CD4-positive, alpha-beta T cell (primary cell): Measurements from ENCODE around the gene C6orf136. TPM values are rescaled to one million over a fixed set of nuclear protein-coding genes. Genes with fewer than 3 reads are reported as not detected.
A peak's percentile ranks its signal among the peaks of the same experiment; 100 is the strongest.

Source experiments
- ATAC-seq: fragments of 200-7000 bp; cut with Tn5 transposase; one replicate; pipeline ENCODE4 v1.10.0; 2022; ENCODE audit warnings: mild to moderate bottlenecking; ENCODE audit not compliant: poor library complexity
- CTCF ChIA-PET: fragments of 350-600 bp; sonication (Branson Sonifier 250); formaldehyde crosslinking; loops from one replicate; lab custom pipeline; 2021; ENCODE audit warnings: antibody characterized with exemption, inconsistent platforms; lab: Charles Lee
- POLR2A ChIA-PET: fragments of 350-600 bp; sonication (Branson Sonifier 250); formaldehyde crosslinking; loops from one replicate; lab custom pipeline; 2021; ENCODE audit warnings: antibody characterized with exemption, inconsistent platforms; lab: Charles Lee
- DNase-seq, 14 experiments: peaks; one replicate each; pipeline ENCODE4 v3.0.0-alpha.2; 2013 to 2020; ENCODE audit warnings: mixed read lengths in 2 of 14
- H3K27ac ChIP-seq, 2 donors: one replicate each; pipeline versions ENCODE4 v1.5.1 to v1.7.0; 2013; ENCODE audit warnings: low read length in 2 of 2, low read depth in 1 of 2, mild to moderate bottlenecking in 1 of 2
- H3K27me3 ChIP-seq, 2 experiments: 1 replicate in 1 of 2; 2 replicates in 1 of 2; pipeline versions ENCODE4 v1.6.1 to v1.7.0; 2013; ENCODE audit warnings: low read length in 2 of 2, control low read depth in 1 of 2, mild to moderate bottlenecking in 1 of 2, moderate library complexity in 1 of 2; ENCODE audit not compliant: insufficient read depth in 2 of 2, control insufficient read depth in 1 of 2
- H3K36me3 ChIP-seq: one replicate; pipeline ENCODE4 v1.6.1; 2013; ENCODE audit warnings: low read length, control low read depth; ENCODE audit not compliant: insufficient read depth
- H3K4me1 ChIP-seq: one replicate; pipeline ENCODE4 v1.6.1; 2013; ENCODE audit warnings: low read length, control low read depth; ENCODE audit not compliant: insufficient read depth
- H3K4me3 ChIP-seq: one replicate; pipeline ENCODE4 v1.5.1; 2013; ENCODE audit warnings: mild to moderate bottlenecking, low read length, moderate library complexity
- H3K9me3 ChIP-seq, 2 experiments: 1 replicate in 1 of 2; 2 replicates in 1 of 2; pipeline versions ENCODE4 v1.6.1 to v1.7.0; 2013; ENCODE audit warnings: low read length in 2 of 2, mild to moderate bottlenecking in 2 of 2, control low read depth in 1 of 2, moderate library complexity in 1 of 2; ENCODE audit not compliant: control insufficient read depth in 1 of 2, insufficient read depth in 1 of 2
- H3K27ac Mint-ChIP-seq: one replicate; pipeline ENCODE4 v1.8.0; 2020; ENCODE audit warnings: mixed read lengths
- H3K27me3 Mint-ChIP-seq: one replicate; pipeline ENCODE4 v1.8.0; 2021; ENCODE audit warnings: mixed read lengths
- H3K36me3 Mint-ChIP-seq: one replicate; pipeline ENCODE4 v1.8.0; 2021; ENCODE audit warnings: low read depth, mixed read lengths
- H3K4me1 Mint-ChIP-seq: one replicate; pipeline ENCODE4 v1.8.0; 2021; ENCODE audit warnings: low read depth, mixed read lengths
- H3K4me3 Mint-ChIP-seq: one replicate; pipeline ENCODE4 v1.8.0; 2020; ENCODE audit warnings: mild to moderate bottlenecking, mixed read lengths
- H3K9me3 Mint-ChIP-seq: one replicate; pipeline ENCODE4 v1.8.0; 2020; ENCODE audit warnings: mixed read lengths
- intact Hi-C, 2 experiments: fragments of 100-400 bp; cut with DNase I in 1 of 2; cut with micrococcal nuclease in 1 of 2; formaldehyde crosslinking; loops; one replicate each; pipeline versions ENCODE4 v1.15.1 to v1.9.0; 2023 to 2025; cut with DNase I, micrococcal nuclease
- total RNA-seq, 174 experiments: library from RNA in 2 of 174; stranded (reverse) in 2 of 174; gene quantifications; one replicate each; pipeline ENCODE4 v1.2.3 and lab custom pipeline; 2021 to 2026
- TF ChIP-seq, protein P1 (sequence below): fragments of 200-600 bp; IDR thresholded peaks from one replicate; pipeline ENCODE4 v1.8.0; 2022; ENCODE audit warnings: antibody characterized with exemption, mild to moderate bottlenecking

C6orf136 gene
- total RNA-seq, 2 experiments from 2014 or later: 20.3 to 21.7 TPM

DNA sequence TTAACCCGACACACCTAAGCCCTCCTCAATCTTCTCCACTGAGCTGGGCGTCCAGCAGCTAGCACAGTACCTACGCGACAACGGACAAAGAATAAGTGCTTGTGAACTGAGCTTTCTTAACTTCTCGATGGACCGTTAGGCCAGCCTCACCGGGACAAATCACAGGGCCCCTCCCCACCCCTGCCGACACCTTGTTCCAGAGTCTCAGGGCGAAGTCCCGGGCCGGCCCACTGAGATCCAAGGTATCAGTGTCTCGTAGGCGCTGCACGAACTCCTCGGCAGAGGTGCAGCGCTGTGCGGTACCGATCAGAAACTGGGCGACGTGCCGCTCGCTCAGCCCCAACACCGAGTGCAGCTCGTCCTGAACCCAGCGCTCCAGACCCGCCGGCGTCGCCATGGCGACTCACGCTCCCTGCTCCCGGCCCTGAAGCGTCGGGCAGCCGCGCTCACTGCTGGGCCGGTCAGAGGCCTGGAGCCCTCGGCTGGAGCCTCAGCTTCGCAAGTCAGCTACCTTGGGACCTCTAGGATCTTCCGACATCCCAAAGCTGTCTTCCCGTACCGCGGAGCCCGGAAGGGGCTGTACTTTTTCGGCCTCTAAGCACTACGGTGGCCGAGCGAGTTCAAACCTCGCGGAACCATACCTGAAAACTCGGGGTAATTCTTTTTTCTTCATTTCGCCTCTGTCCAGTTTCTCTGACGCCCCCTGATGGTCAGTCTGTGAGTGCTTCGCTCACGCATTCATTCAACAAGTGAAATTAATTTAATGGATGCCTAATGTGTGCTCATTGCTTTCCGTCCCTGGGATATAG is 25.7 kb downstream of the C6orf136 start, which contains the start of gene DHX16:
Gene DHX16, minus strand, starts transcription at position 562 of the 809 bp plus-strand sequence. Its CDS starts 165 bp downstream, at position 397.
- ATAC-seq (peak; percentile 76), DNase-seq (peak; percentile 79 to 95 (median 84))
- POLR2A ChIA-PET: interaction anchor here (0.6 to 2.4 kb wide), 13 partner anchors 26 to 131 kb away, joined by 3 to 17 read pairs (median 4); partner anchors contain the start of genes C6orf136, MDC1, MRPS18B and PPP1R10
- Mint-ChIP-seq H3K27ac (peak within 1 kb of the TSS; percentile 86), H3K9me3 (no peaks in the 10 kb centered on the region), H3K27me3 (no peaks in the 10 kb centered on the region), H3K4me1 (peaks cover 49% of the 10 kb centered on the region), H3K4me3 (peak within 1 kb of the TSS; percentile 87), H3K36me3 (peaks cover 55% of the 10 kb centered on the region)
- Histone ChIP-seq H3K4me3 (peak within 1 kb of the TSS; percentile 98), H3K27me3 (no peaks in the 10 kb centered on the region), H3K27ac (peak within 1 kb of the TSS; percentile 49 to 59), H3K4me1 (peaks cover 18% of the 10 kb centered on the region), H3K9me3 (no peaks in the 10 kb centered on the region), H3K36me3 (peaks cover 46% of the 10 kb centered on the region)
- CTCF ChIA-PET: interaction anchor here (0.5 to 15.4 kb wide), 14 partner anchors 9 to 241 kb away, joined by 3 to 526 read pairs (median 3); partner anchors contain the start of genes C6orf136, MDC1, MRPS18B and TUBB
- intact Hi-C loops: loop anchor here (2.0 to 5.0 kb wide), 6 partner anchors 26 to 190 kb away; partner anchors contain the start of genes ATAT1 (in 2 of the 2), C6orf136 (in 1 of the 2), MRPS18B (in 1 of the 2) and PPP1R10 (in 1 of the 2)
- TF ChIP-seq, protein P1, sequence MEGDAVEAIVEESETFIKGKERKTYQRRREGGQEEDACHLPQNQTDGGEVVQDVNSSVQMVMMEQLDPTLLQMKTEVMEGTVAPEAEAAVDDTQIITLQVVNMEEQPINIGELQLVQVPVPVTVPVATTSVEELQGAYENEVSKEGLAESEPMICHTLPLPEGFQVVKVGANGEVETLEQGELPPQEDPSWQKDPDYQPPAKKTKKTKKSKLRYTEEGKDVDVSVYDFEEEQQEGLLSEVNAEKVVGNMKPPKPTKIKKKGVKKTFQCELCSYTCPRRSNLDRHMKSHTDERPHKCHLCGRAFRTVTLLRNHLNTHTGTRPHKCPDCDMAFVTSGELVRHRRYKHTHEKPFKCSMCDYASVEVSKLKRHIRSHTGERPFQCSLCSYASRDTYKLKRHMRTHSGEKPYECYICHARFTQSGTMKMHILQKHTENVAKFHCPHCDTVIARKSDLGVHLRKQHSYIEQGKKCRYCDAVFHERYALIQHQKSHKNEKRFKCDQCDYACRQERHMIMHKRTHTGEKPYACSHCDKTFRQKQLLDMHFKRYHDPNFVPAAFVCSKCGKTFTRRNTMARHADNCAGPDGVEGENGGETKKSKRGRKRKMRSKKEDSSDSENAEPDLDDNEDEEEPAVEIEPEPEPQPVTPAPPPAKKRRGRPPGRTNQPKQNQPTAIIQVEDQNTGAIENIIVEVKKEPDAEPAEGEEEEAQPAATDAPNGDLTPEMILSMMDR: peak; percentile 69

DNA sequence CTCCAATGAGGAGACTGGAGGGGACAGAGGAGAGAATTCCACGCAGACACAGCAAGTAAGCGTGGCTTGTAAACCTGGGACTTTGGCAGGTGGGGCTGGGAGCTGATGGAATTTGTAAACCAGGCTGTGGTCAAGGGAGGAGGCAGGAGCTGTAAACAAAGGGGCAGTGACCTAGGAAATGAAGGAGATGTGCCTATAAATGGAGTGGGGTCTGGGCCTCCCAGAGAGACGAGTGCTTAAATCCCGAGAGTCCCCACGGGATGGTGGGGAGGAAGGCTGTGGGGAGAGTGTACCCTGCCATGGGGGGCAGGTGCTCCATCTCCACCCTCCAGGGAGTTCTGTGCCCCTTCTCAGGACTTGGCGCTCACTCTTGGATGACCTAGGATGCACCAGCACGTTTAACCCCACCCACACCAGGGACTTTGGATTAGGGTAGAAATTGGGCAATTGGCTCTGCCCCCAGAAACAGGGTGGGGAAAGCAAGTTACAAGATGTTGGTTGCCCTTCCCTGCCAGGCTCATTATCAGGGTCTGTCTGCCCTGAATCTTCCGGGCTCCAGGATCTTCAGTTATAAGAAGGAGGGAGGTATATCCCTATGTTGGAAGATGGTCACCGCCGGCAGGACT is 29.8 kb downstream of the C6orf136 start:
- H3K9me3 Mint-ChIP-seq: no peaks in the 10 kb centered on the region
- no peaks in the 10 kb centered on the region for H3K9me3 ChIP-seq
- TF ChIP-seq, protein P1: no peak
- H3K27ac ChIP-seq: no peak overlapping the region
- H3K4me1 ChIP-seq: peaks cover 47% of the 10 kb centered on the region
- ChIA-PET POLR2A (interaction anchor here (1.2 kb wide), 1 partner anchor 45 kb away, joined by 8 read pairs; no protein-coding TSS in a partner anchor), CTCF (interaction anchor here (15.4 kb wide), 1 partner anchor 46 kb away, joined by 526 read pairs; the partner anchor contains the start of genes MDC1 and TUBB)
- H3K27ac Mint-ChIP-seq: peak overlapping the region; percentile 49
- ATAC-seq (no peak), DNase-seq (no peak)
- intact Hi-C loops: loop anchor here (5.0 kb wide), 2 partner anchors 136 to 151 kb away; no protein-coding TSS in a partner anchor
- H3K36me3 ChIP-seq: peaks cover 54% of the 10 kb centered on the region
- peaks cover 63% of the 10 kb centered on the region for H3K36me3 Mint-ChIP-seq
- no peak overlapping the region for H3K4me3 ChIP-seq
- peak overlapping the region; percentile 15 for H3K4me3 Mint-ChIP-seq
- H3K4me1 Mint-ChIP-seq: peaks cover 52% of the 10 kb centered on the region
- H3K27me3 Mint-ChIP-seq: no peaks in the 10 kb centered on the region
- H3K27me3 ChIP-seq: no peaks in the 10 kb centered on the region
